SK-N-SH treated with all-trans-retinoic acid at 6 μM for 48 hours (cell line): ENCODE data around the gene SART3.

Source experiments
- ATAC-seq: fragments of 200-7000 bp; cut with Tn5 transposase; 3 replicates; pipeline ENCODE4 v1.9.1; 2020; ENCODE audit warnings: mild to moderate bottlenecking, moderate library complexity
- ARNTL ChIP-seq: fragments of 450-650 bp; formaldehyde crosslinking; IDR thresholded peaks from 2 replicates; pipeline ENCODE4 v1.5.0; 2020; ENCODE audit warnings: low read depth, mild to moderate bottlenecking, moderate library complexity, borderline replicate concordance
- BACH2 ChIP-seq: fragments of 250-450 bp; sonication (Bioruptor Pico); IDR thresholded peaks from 2 replicates; pipeline ENCODE4 v1.9.0; 2021; ENCODE audit warnings: mild to moderate bottlenecking, borderline replicate concordance
- ESRRG ChIP-seq: fragments of 250-450 bp; sonication (Bioruptor Pico); IDR thresholded peaks from 2 replicates; pipeline ENCODE4 v1.6.1; 2021; ENCODE audit warnings: mild to moderate bottlenecking
- GLIS3 ChIP-seq: fragments of 250-450 bp; sonication (Bioruptor Pico); IDR thresholded peaks from 2 replicates; pipeline ENCODE4 v1.5.0; 2020; ENCODE audit warnings: mild to moderate bottlenecking, moderate library complexity
- ISL1 ChIP-seq: fragments of 250-450 bp; sonication (Bioruptor Pico); IDR thresholded peaks from 2 replicates; pipeline ENCODE4 v2.1.2; 2022; ENCODE audit warnings: mild to moderate bottlenecking, moderate library complexity
- OSR1 ChIP-seq: fragments of 250-450 bp; sonication (Bioruptor Pico); IDR thresholded peaks from 2 replicates; pipeline ENCODE4 v1.8.0; 2022; ENCODE audit warnings: moderate library complexity, mild to moderate bottlenecking, inconsistent platforms
- POU6F1 ChIP-seq: fragments of 250-450 bp; sonication (Bioruptor Pico); IDR thresholded peaks from 2 replicates; pipeline ENCODE4 v1.8.0; 2021; ENCODE audit warnings: low read depth, mild to moderate bottlenecking, moderate library complexity, borderline replicate concordance
- RARB ChIP-seq: fragments of 250-450 bp; sonication (Bioruptor Pico); IDR thresholded peaks from 2 replicates; pipeline ENCODE4 v1.8.0; 2021; ENCODE audit warnings: mild to moderate bottlenecking, moderate library complexity
- SNAI2 ChIP-seq: fragments of 250-450 bp; sonication (Bioruptor Pico); IDR thresholded peaks from 2 replicates; pipeline ENCODE4 v1.5.0; 2020; ENCODE audit warnings: mild to moderate bottlenecking, moderate library complexity
- TCF4 ChIP-seq: fragments of 250-450 bp; sonication (Bioruptor Pico); IDR thresholded peaks from 2 replicates; pipeline ENCODE4 v1.8.0; 2021; ENCODE audit warnings: mild to moderate bottlenecking, moderate library complexity, borderline replicate concordance
- TOX ChIP-seq: fragments of 250-450 bp; sonication (Bioruptor Pico); IDR thresholded peaks from 2 replicates; pipeline ENCODE4 v1.8.0; 2021; ENCODE audit warnings: mild to moderate bottlenecking, moderate library complexity, borderline replicate concordance
- ZC3H10 ChIP-seq: fragments of 250-450 bp; sonication (Bioruptor Pico); IDR thresholded peaks from 2 replicates; pipeline ENCODE4 v1.5.1; 2021; ENCODE audit warnings: mild to moderate bottlenecking, moderate library complexity
- ZFP3 ChIP-seq: fragments of 250-450 bp; sonication (Bioruptor Pico); IDR thresholded peaks from 2 replicates; pipeline ENCODE4 v1.5.0; 2020; ENCODE audit warnings: mild to moderate bottlenecking, moderate library complexity
- ZFP30 ChIP-seq: fragments of 450-650 bp; formaldehyde crosslinking; IDR thresholded peaks from 2 replicates; pipeline ENCODE4 v1.5.0; 2022; ENCODE audit warnings: mild to moderate bottlenecking, moderate library complexity
- ZNF565 ChIP-seq: fragments of 450-650 bp; formaldehyde crosslinking; conservative IDR thresholded peaks from 2 replicates; pipeline ENCODE4 v1.5.0; 2020; ENCODE audit warnings: low read depth, mild to moderate bottlenecking, moderate library complexity
- ZNF8 ChIP-seq: fragments of 450-650 bp; formaldehyde crosslinking; IDR thresholded peaks from 2 replicates; pipeline ENCODE4 v1.5.0; 2020; ENCODE audit warnings: mild to moderate bottlenecking, moderate library complexity
- TF ChIP-seq, protein P1 (sequence below): fragments of 250-450 bp; sonication (Bioruptor Pico); IDR thresholded peaks from 2 replicates; pipeline ENCODE4 v1.5.1; 2021; ENCODE audit warnings: mild to moderate bottlenecking, moderate library complexity
- TF ChIP-seq, protein P2 (sequence below): fragments of 250-450 bp; sonication (Bioruptor Pico); IDR thresholded peaks from 2 replicates; pipeline ENCODE4 v1.5.1; 2020; ENCODE audit warnings: low read depth, mild to moderate bottlenecking, moderate library complexity
- TF ChIP-seq, protein P3 (sequence below): fragments of 250-450 bp; sonication (Bioruptor Pico); IDR thresholded peaks from 2 replicates; pipeline ENCODE4 v1.8.0; 2020; ENCODE audit warnings: mild to moderate bottlenecking, moderate library complexity, borderline replicate concordance
- TF ChIP-seq, protein P4 (sequence below): fragments of 250-450 bp; sonication (Bioruptor Pico); IDR thresholded peaks from 2 replicates; pipeline ENCODE4 v1.5.0; 2020; ENCODE audit warnings: mild to moderate bottlenecking, moderate library complexity

Gene SART3

DNA sequence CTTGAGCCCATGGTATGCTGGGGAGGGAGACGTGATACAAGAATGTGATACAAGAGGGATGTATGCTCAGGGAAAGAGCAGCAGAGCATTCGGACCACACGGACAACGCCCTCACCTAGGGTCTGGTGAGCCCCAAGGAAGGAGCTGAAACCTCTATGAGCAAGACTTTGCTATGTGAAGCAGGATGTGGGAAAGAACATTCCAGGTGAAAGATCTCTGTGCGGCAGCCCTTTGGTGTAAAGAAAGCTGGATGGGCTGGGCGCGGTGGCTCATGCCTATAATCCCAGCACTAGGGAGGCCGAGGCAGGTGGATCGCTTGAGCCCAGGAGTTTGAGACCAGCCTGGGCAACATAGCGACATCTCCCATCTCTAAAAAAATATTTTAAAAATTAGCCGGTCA, 62.8 kb downstream of the SART3 start:
- TF ChIP-seq ZNF565 (CRISPR knock-in tag), result no peak
- ATAC-seq, result no peak

DNA sequence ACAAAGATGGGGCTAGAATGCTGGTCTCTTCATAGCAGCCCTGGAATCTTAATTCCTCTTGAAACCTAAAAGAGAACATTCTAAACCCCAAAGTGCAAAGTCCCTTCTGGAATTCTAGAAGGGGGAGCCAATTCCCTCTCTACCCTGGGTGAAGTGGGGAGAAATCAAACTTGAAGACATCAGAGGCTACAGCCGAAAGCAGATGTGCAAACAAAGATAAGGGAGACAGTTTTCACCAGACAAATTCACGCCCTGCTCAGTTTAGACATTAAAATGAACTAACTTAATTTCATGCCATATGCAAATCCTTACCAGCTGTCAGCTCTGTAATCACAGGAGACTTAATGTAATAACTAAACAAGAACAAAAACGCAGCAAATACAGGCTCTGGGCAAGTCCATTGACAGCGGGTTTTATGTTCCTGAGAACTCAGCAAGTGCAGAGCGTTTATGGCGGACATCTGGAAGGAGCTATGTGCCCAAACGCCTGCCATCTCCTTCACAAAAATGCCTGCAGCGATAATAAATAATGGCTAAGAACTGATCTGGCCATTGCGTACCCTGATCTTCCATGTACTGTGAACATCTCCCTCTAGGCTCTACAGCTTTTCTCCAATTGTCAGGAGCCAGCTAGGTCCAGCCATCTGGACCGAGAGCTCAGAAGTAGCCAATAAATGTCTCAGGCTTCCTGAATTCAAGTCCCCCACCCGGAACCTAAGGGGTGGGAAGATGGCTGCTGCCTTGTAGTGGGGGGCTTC, 65.0 kb downstream of the SART3 start:
- ATAC-seq, result no peak
- no peak for TF ChIP-seq RARB (CRISPR knock-in tag)
- TF ChIP-seq, protein P1, sequence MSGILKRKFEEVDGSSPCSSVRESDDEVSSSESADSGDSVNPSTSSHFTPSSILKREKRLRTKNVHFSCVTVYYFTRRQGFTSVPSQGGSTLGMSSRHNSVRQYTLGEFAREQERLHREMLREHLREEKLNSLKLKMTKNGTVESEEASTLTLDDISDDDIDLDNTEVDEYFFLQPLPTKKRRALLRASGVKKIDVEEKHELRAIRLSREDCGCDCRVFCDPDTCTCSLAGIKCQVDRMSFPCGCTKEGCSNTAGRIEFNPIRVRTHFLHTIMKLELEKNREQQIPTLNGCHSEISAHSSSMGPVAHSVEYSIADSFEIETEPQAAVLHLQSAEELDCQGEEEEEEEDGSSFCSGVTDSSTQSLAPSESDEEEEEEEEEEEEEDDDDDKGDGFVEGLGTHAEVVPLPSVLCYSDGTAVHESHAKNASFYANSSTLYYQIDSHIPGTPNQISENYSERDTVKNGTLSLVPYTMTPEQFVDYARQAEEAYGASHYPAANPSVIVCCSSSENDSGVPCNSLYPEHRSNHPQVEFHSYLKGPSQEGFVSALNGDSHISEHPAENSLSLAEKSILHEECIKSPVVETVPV, result no peak
- no peak for TF ChIP-seq GLIS3 (CRISPR knock-in tag)
- TF ChIP-seq ZNF8, result no peak
- no peak for TF ChIP-seq ESRRG (CRISPR knock-in tag)
- no peak for TF ChIP-seq TCF4 (CRISPR knock-in tag)
- TF ChIP-seq POU6F1 (CRISPR knock-in tag), result no peak
- TF ChIP-seq, protein P2, sequence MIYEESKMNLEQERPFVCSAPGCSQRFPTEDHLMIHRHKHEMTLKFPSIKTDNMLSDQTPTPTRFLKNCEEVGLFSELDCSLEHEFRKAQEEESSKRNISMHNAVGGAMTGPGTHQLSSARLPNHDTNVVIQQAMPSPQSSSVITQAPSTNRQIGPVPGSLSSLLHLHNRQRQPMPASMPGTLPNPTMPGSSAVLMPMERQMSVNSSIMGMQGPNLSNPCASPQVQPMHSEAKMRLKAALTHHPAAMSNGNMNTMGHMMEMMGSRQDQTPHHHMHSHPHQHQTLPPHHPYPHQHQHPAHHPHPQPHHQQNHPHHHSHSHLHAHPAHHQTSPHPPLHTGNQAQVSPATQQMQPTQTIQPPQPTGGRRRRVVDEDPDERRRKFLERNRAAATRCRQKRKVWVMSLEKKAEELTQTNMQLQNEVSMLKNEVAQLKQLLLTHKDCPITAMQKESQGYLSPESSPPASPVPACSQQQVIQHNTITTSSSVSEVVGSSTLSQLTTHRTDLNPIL (CRISPR knock-in tag), result no peak
- TF ChIP-seq TOX, result no peak
- TF ChIP-seq ISL1, result no peak
- no peak for TF ChIP-seq ZC3H10 (CRISPR knock-in tag)
- TF ChIP-seq ZNF565 (CRISPR knock-in tag), result no peak
- no peak for TF ChIP-seq SNAI2
- TF ChIP-seq, protein P3, sequence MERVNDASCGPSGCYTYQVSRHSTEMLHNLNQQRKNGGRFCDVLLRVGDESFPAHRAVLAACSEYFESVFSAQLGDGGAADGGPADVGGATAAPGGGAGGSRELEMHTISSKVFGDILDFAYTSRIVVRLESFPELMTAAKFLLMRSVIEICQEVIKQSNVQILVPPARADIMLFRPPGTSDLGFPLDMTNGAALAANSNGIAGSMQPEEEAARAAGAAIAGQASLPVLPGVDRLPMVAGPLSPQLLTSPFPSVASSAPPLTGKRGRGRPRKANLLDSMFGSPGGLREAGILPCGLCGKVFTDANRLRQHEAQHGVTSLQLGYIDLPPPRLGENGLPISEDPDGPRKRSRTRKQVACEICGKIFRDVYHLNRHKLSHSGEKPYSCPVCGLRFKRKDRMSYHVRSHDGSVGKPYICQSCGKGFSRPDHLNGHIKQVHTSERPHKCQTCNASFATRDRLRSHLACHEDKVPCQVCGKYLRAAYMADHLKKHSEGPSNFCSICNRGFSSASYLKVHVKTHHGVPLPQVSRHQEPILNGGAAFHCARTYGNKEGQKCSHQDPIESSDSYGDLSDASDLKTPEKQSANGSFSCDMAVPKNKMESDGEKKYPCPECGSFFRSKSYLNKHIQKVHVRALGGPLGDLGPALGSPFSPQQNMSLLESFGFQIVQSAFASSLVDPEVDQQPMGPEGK (CRISPR knock-in tag), result no peak
- no peak for TF ChIP-seq ZFP3
- TF ChIP-seq, protein P4, sequence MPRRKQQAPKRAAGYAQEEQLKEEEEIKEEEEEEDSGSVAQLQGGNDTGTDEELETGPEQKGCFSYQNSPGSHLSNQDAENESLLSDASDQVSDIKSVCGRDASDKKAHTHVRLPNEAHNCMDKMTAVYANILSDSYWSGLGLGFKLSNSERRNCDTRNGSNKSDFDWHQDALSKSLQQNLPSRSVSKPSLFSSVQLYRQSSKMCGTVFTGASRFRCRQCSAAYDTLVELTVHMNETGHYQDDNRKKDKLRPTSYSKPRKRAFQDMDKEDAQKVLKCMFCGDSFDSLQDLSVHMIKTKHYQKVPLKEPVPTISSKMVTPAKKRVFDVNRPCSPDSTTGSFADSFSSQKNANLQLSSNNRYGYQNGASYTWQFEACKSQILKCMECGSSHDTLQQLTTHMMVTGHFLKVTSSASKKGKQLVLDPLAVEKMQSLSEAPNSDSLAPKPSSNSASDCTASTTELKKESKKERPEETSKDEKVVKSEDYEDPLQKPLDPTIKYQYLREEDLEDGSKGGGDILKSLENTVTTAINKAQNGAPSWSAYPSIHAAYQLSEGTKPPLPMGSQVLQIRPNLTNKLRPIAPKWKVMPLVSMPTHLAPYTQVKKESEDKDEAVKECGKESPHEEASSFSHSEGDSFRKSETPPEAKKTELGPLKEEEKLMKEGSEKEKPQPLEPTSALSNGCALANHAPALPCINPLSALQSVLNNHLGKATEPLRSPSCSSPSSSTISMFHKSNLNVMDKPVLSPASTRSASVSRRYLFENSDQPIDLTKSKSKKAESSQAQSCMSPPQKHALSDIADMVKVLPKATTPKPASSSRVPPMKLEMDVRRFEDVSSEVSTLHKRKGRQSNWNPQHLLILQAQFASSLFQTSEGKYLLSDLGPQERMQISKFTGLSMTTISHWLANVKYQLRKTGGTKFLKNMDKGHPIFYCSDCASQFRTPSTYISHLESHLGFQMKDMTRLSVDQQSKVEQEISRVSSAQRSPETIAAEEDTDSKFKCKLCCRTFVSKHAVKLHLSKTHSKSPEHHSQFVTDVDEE (CRISPR knock-in tag), result no peak
- no peak for TF ChIP-seq ARNTL (CRISPR knock-in tag)

- no peak for TF ChIP-seq ZFP3
- TF ChIP-seq BACH2 (CRISPR knock-in tag), result no peak
- no peak for TF ChIP-seq OSR1 (CRISPR knock-in tag)
- TF ChIP-seq TCF4 (CRISPR knock-in tag), result no peak
- TF ChIP-seq GLIS3 (CRISPR knock-in tag), result no peak
- TF ChIP-seq, protein P3 (CRISPR knock-in tag), result no peak
- no peak for TF ChIP-seq ZFP30 (CRISPR knock-in tag)
- TF ChIP-seq, protein P1, result no peak
- no peak for TF ChIP-seq RARB (CRISPR knock-in tag)
- ATAC-seq, result peak; percentile 58
Measured at GRCh38 chr12:108495054-108495453, 65.9 kb downstream of the SART3 start.
